Inflammatory macrophage treated with lipopolysaccharide for 1 hour (primary cell): Measurements from ENCODE around the gene SLC19A1.
"Not testable (repeated sequence)": the region's sequence is repeated elsewhere in the genome, so short reads cannot be mapped to it uniquely, and the experiment has no call there.

ENCODE experiments used
- DNase-seq, 2 donors: peaks; one replicate each; pipeline ENCODE4 v3.0.0-alpha.2; 2020 to 2022

The SLC19A1 gene

GRCh38 chr21:45503226-45503625 lies 39.0 kb downstream of the SLC19A1 start:
- not testable (repeated sequence) for DNase-seq

- no peak for DNase-seq
Observed at GRCh38 chr21:45502600-45502999, 39.6 kb downstream of the SLC19A1 start.

- no peak for DNase-seq
Observed at GRCh38 chr21:45502006-45502345, 40.3 kb downstream of the SLC19A1 start.

GRCh38 chr21:45501081-45502005 lies 40.9 kb downstream of the SLC19A1 start:
- not testable (repeated sequence) for DNase-seq

GRCh38 chr21:45499970-45500577 lies 42.2 kb downstream of the SLC19A1 start:
- DNase-seq = no peak

- DNase-seq = no peak
Observed at GRCh38 chr21:45499201-45499750, 43.0 kb downstream of the SLC19A1 start.

- DNase-seq = no peak
Observed at GRCh38 chr21:45498646-45499000, 43.6 kb downstream of the SLC19A1 start.

GRCh38 chr21:45497846-45498645 lies 44.2 kb downstream of the SLC19A1 start:
- DNase-seq = no peak

GRCh38 chr21:45496968-45497845 lies 45.0 kb downstream of the SLC19A1 start:
- no peak for DNase-seq

- no peak for DNase-seq
Observed at GRCh38 chr21:45496151-45496967, 45.9 kb downstream of the SLC19A1 start.

- DNase-seq = no peak
Observed at GRCh38 chr21:45494851-45495680, 47.2 kb downstream of the SLC19A1 start.

GRCh38 chr21:45494135-45494850 lies 47.9 kb downstream of the SLC19A1 start:
- no peak for DNase-seq

- no peak for DNase-seq
Observed at GRCh38 chr21:45493401-45494001, 48.7 kb downstream of the SLC19A1 start.

GRCh38 chr21:45492765-45493164 lies 49.5 kb downstream of the SLC19A1 start:
- DNase-seq = no peak

GRCh38 chr21:45491623-45492022 lies 50.6 kb downstream of the SLC19A1 start:
- DNase-seq = no peak

GRCh38 chr21:45491056-45491455 lies 51.2 kb downstream of the SLC19A1 start:
- no peak for DNase-seq

- no peak for DNase-seq
Observed at GRCh38 chr21:45490049-45490731, 52.0 kb downstream of the SLC19A1 start.

GRCh38 chr21:45489722-45489982 lies 52.6 kb downstream of the SLC19A1 start:
- DNase-seq = no peak
